HG03354 (cell line): ENCODE measurements around the gene SYT1.

Experiments used
- ATAC-seq: cut with Tn5 transposase; IDR thresholded peaks from one replicate; pipeline ENCODE4 v1.9.1; 2021; ENCODE audit warnings: mild to moderate bottlenecking; ENCODE audit not compliant: unreplicated experiment, poor library complexity, severe bottlenecking

Gene SYT1

GRCh38 chr12:78887444-78887843 is 22.9 kb downstream of the SYT1 start:
- no peak for ATAC-seq

- ATAC-seq, result peak; percentile 94
Measured at GRCh38 chr12:78888568-78888967, 24.0 kb downstream of the SYT1 start.

- ATAC-seq, result no peak
Measured at GRCh38 chr12:78891646-78892353, 27.2 kb downstream of the SYT1 start.

- ATAC-seq, result no peak
Measured at GRCh38 chr12:78898416-78898815, 33.8 kb downstream of the SYT1 start.

GRCh38 chr12:78914859-78915331 is 50.3 kb downstream of the SYT1 start:
- ATAC-seq, result no peak

GRCh38 chr12:78916845-78917480 is 52.4 kb downstream of the SYT1 start:
- ATAC-seq, result no peak

- ATAC-seq, result no peak
Measured at GRCh38 chr12:78917513-78917912, 52.9 kb downstream of the SYT1 start.

GRCh38 chr12:78918268-78918667 is 53.7 kb downstream of the SYT1 start:
- no peak for ATAC-seq

- no peak for ATAC-seq
Measured at GRCh38 chr12:78928200-78929074, 63.9 kb downstream of the SYT1 start.

GRCh38 chr12:78929075-78929418 is 64.5 kb downstream of the SYT1 start:
- ATAC-seq, result no peak

- ATAC-seq, result no peak
Measured at GRCh38 chr12:78931466-78931990, 67.0 kb downstream of the SYT1 start.

- ATAC-seq, result no peak
Measured at GRCh38 chr12:78933014-78933413, 68.4 kb downstream of the SYT1 start.

- ATAC-seq, result no peak
Measured at GRCh38 chr12:78938341-78939084, 73.9 kb downstream of the SYT1 start.

GRCh38 chr12:78949532-78949931 is 85.0 kb downstream of the SYT1 start:
- ATAC-seq, result no peak

GRCh38 chr12:78951803-78952551 is 87.4 kb downstream of the SYT1 start:
- ATAC-seq, result no peak

GRCh38 chr12:78952552-78952929 is 88.0 kb downstream of the SYT1 start:
- ATAC-seq, result no peak

- no peak for ATAC-seq
Measured at GRCh38 chr12:78958941-78959340, 94.4 kb downstream of the SYT1 start.

GRCh38 chr12:78959556-78959955 is 95.0 kb downstream of the SYT1 start:
- ATAC-seq, result no peak

- ATAC-seq, result no peak
Measured at GRCh38 chr12:78961171-78961570, 96.6 kb downstream of the SYT1 start.
